Measurements from ENCODE around the gene ENTPD3. TPM values are rescaled to one million over a fixed set of nuclear protein-coding genes. Genes with fewer than 3 reads are reported as not detected.

Gene ENTPD3
- polyA plus RNA-seq, 3 donors, result not detected

GRCh38 chr3:40417845-40418543, 31.0 kb downstream of the ENTPD3 start:
- WGBS (ENCODE audit: insufficient coverage), result no CpG with 5 or more reads among the region's 2 CpGs
- Histone ChIP-seq H3K79me2 (ENCODE audit: insufficient read depth, low read length) (no peaks in the 10 kb centered on the region), H3K27ac (ENCODE audit: low read depth in 1 of 2, low read length in 2 of 2) (no peak overlapping the region), H3K9ac (ENCODE audit: insufficient read depth, low read length, poor library complexity, severe bottlenecking) (no peak overlapping the region), H4K20me1 (ENCODE audit: insufficient read depth, low read length) (no peaks in the 10 kb centered on the region), H3K4me2 (replicated peaks; ENCODE audit: extremely low read depth, low read length, poor library complexity, severe bottlenecking) (no peak overlapping the region), H3K36me3 (replicated peaks in 1 of 2; ENCODE audit: control insufficient read depth in 1 of 2, insufficient read depth in 2 of 2, low read length in 2 of 2) (no peaks in the 10 kb centered on the region), H2AFZ (ENCODE audit: insufficient read depth, low read depth, low read length, poor library complexity, severe bottlenecking) (no peak overlapping the region), H3K27me3 (ENCODE audit: control insufficient read depth in 2 of 2, insufficient read depth in 2 of 2, low read length in 2 of 2) (peaks cover 0 to 4% of the 10 kb centered on the region in 2 donors), H3K4me3 (replicated peaks in 1 of 3; ENCODE audit: low read depth in 2 of 3, low read length in 3 of 3) (no peak overlapping the region), H3K9me3 (replicated peaks in 1 of 2; ENCODE audit: control insufficient read depth in 1 of 2, insufficient read depth in 1 of 2, low read length in 2 of 2) (no peaks in the 10 kb centered on the region), H3K4me1 (ENCODE audit: control insufficient read depth in 1 of 2, insufficient read depth in 2 of 2, low read length in 2 of 2) (no peaks in the 10 kb centered on the region)
- Mint-ChIP-seq H3K4me3 (no peak overlapping the region), H3K27me3 (ENCODE audit: low read depth in 3 of 3) (peaks cover 2 to 10% (median 4%) of the 10 kb centered on the region in 3 donors), H3K27ac (no peak overlapping the region), H3K9me3 (peaks cover 0 to 5% (median 0%) of the 10 kb centered on the region in 7 donors), H3K4me1 (no peaks in the 10 kb centered on the region), H3K36me3 (peaks cover 0 to 2% of the 10 kb centered on the region in 2 donors)
- intact Hi-C loops (cut with micrococcal nuclease), result no loop called here
- no peak for DNase-seq
- no peak for TF ChIP-seq CTCF (IDR thresholded peaks at IDR 0.05)

DNA sequence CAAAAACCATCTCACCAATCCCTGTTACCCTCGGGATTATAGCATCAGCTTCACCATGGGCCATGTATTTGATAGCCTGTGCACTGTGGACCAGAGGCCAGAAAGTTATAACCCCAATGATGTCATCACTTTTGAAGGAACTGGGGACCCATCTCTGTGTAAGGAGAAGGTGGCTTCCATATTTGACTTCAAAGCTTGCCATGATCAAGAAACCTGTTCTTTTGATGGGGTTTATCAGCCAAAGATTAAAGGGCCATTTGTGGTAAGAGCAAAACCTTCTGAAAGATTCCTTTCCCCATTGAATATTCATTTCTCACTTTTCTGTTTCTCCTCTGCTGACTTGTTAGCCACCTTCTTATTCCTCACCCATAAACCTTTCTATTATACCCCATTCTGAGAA, 35.9 kb downstream of the ENTPD3 start:
- no peak overlapping the region for H2AFZ ChIP-seq (ENCODE audit: insufficient read depth, low read depth, low read length, poor library complexity, severe bottlenecking)
- no peak for TF ChIP-seq CTCF (IDR thresholded peaks at IDR 0.05)
- no peaks in the 10 kb centered on the region for H4K20me1 ChIP-seq (ENCODE audit: insufficient read depth, low read length)
- H3K4me1 ChIP-seq (ENCODE audit: control insufficient read depth in 1 of 2, insufficient read depth in 2 of 2, low read length in 2 of 2), result no peaks in the 10 kb centered on the region
- Mint-ChIP-seq H3K9me3 (no peaks in the 10 kb centered on the region), H3K36me3 (peaks cover 0 to 6% of the 10 kb centered on the region in 2 donors), H3K4me3 (no peak overlapping the region), H3K27me3 (ENCODE audit: low read depth in 3 of 3) (no peaks in the 10 kb centered on the region), H3K4me1 (no peaks in the 10 kb centered on the region), H3K27ac (no peak overlapping the region)
- no peaks in the 10 kb centered on the region for H3K27me3 ChIP-seq (ENCODE audit: control insufficient read depth in 2 of 2, insufficient read depth in 2 of 2, low read length in 2 of 2)
- no peaks in the 10 kb centered on the region for H3K9me3 ChIP-seq (replicated peaks in 1 of 2; ENCODE audit: control insufficient read depth in 1 of 2, insufficient read depth in 1 of 2, low read length in 2 of 2)
- H3K9ac ChIP-seq (ENCODE audit: insufficient read depth, low read length, poor library complexity, severe bottlenecking), result no peak overlapping the region
- H3K4me2 ChIP-seq (replicated peaks; ENCODE audit: extremely low read depth, low read length, poor library complexity, severe bottlenecking), result no peak overlapping the region
- no peak for DNase-seq
- no peaks in the 10 kb centered on the region for H3K79me2 ChIP-seq (ENCODE audit: insufficient read depth, low read length)
- no peak overlapping the region for H3K27ac ChIP-seq (ENCODE audit: low read depth in 1 of 2, low read length in 2 of 2)
- 83% methylated on average over 1 of the region's 1 CpG for WGBS (ENCODE audit: insufficient coverage)
- no peak overlapping the region for H3K4me3 ChIP-seq (replicated peaks in 1 of 3; ENCODE audit: low read depth in 2 of 3, low read length in 3 of 3)
- intact Hi-C loops (cut with micrococcal nuclease), result no loop called here
- no peaks in the 10 kb centered on the region for H3K36me3 ChIP-seq (replicated peaks in 1 of 2; ENCODE audit: control insufficient read depth in 1 of 2, insufficient read depth in 2 of 2, low read length in 2 of 2)

Measured in CD14-positive monocyte (primary cell).